ENCODE data around the gene HOXB6. TPM values are rescaled to one million over a fixed set of nuclear protein-coding genes. Genes with fewer than 3 reads are reported as not detected.

HOXB6 gene
- polyA plus RNA-seq, 6 donors from 2014 or later: not detected

GRCh38 chr17:48563867-48564187, 41.0 kb downstream of the HOXB6 start:
- H3K36me3 Mint-ChIP-seq: no peaks in the 10 kb centered on the region
- no peaks in the 10 kb centered on the region for H3K9me3 Mint-ChIP-seq
- peaks cover 19 to 43% (median 42%) of the 10 kb centered on the region in 3 donors for H3K27me3 Mint-ChIP-seq
- H3K4me1 Mint-ChIP-seq: peaks cover 4 to 7% (median 7%) of the 10 kb centered on the region in 3 donors
- H3K27ac Mint-ChIP-seq: no peak overlapping the region
- peak overlapping the region in 3 of 8 donors; percentile 2 to 50 (median 32) for H3K4me3 Mint-ChIP-seq
- no peak for DNase-seq
- no peak for ATAC-seq (ENCODE audit: low read depth in 2 of 2)

- Mint-ChIP-seq H3K4me1 (peaks cover 1 to 3% (median 3%) of the 10 kb centered on the region in 3 donors), H3K9me3 (no peaks in the 10 kb centered on the region), H3K27ac (no peak overlapping the region), H3K4me3 (peak overlapping the region in 3 of 8 donors; percentile 2 to 77 (median 32)), H3K27me3 (peaks cover 23 to 47% (median 46%) of the 10 kb centered on the region in 3 donors), H3K36me3 (no peaks in the 10 kb centered on the region)
- ATAC-seq (ENCODE audit: low read depth in 2 of 2) (no peak), DNase-seq (no peak)
Observed at GRCh38 chr17:48563385-48563838, 41.4 kb downstream of the HOXB6 start.

GRCh38 chr17:48562934-48563333, 41.9 kb downstream of the HOXB6 start:
- DNase-seq: no peak
- Mint-ChIP-seq H3K9me3 (no peaks in the 10 kb centered on the region), H3K36me3 (no peaks in the 10 kb centered on the region), H3K4me1 (no peaks in the 10 kb centered on the region), H3K4me3 (no peak overlapping the region), H3K27me3 (peaks cover 28 to 52% (median 51%) of the 10 kb centered on the region in 3 donors), H3K27ac (no peak overlapping the region)
- ATAC-seq (ENCODE audit: low read depth in 2 of 2): no peak

GRCh38 chr17:48561884-48562810, 42.6 kb downstream of the HOXB6 start:
- Mint-ChIP-seq H3K9me3 (no peaks in the 10 kb centered on the region), H3K4me1 (no peaks in the 10 kb centered on the region), H3K4me3 (peak overlapping the region in 1 of 8 donors; percentile 30), H3K36me3 (no peaks in the 10 kb centered on the region), H3K27me3 (peaks cover 32 to 54% (median 54%) of the 10 kb centered on the region in 3 donors), H3K27ac (no peak overlapping the region)
- no peak for DNase-seq
- ATAC-seq (ENCODE audit: low read depth in 2 of 2): no peak

GRCh38 chr17:48559840-48560817, 44.7 kb downstream of the HOXB6 start:
- ATAC-seq (ENCODE audit: low read depth in 2 of 2) (no peak), DNase-seq (no peak)
- no peaks in the 10 kb centered on the region for H3K9me3 Mint-ChIP-seq
- H3K36me3 Mint-ChIP-seq: no peaks in the 10 kb centered on the region
- H3K27ac Mint-ChIP-seq: no peak overlapping the region
- no peak overlapping the region for H3K4me3 Mint-ChIP-seq
- H3K4me1 Mint-ChIP-seq: peaks cover 7 to 9% (median 9%) of the 10 kb centered on the region in 3 donors
- H3K27me3 Mint-ChIP-seq: peaks cover 47 to 75% (median 74%) of the 10 kb centered on the region in 3 donors

- Mint-ChIP-seq H3K4me1 (peaks cover 9 to 18% (median 11%) of the 10 kb centered on the region in 3 donors), H3K4me3 (no peak overlapping the region), H3K27me3 (peaks cover 46 to 83% (median 82%) of the 10 kb centered on the region in 3 donors), H3K36me3 (no peaks in the 10 kb centered on the region), H3K9me3 (no peaks in the 10 kb centered on the region), H3K27ac (no peak overlapping the region)
- ATAC-seq (ENCODE audit: low read depth in 2 of 2): no peak
- DNase-seq: no peak
Observed at GRCh38 chr17:48559122-48559839, 45.5 kb downstream of the HOXB6 start.

GRCh38 chr17:48558831-48559121, 46.0 kb downstream of the HOXB6 start:
- no peak overlapping the region for H3K4me3 Mint-ChIP-seq
- H3K27me3 Mint-ChIP-seq: peaks cover 49 to 87% (median 86%) of the 10 kb centered on the region in 3 donors
- no peaks in the 10 kb centered on the region for H3K36me3 Mint-ChIP-seq

GRCh38 chr17:48558057-48558830, 46.5 kb downstream of the HOXB6 start:
- no peaks in the 10 kb centered on the region for H3K36me3 Mint-ChIP-seq
- no peak overlapping the region for H3K27ac Mint-ChIP-seq
- no peaks in the 10 kb centered on the region for H3K9me3 Mint-ChIP-seq
- peaks cover 9 to 18% (median 11%) of the 10 kb centered on the region in 3 donors for H3K4me1 Mint-ChIP-seq
- peaks cover 55 to 87% (median 86%) of the 10 kb centered on the region in 3 donors for H3K27me3 Mint-ChIP-seq
- DNase-seq: no peak
- no peak overlapping the region for H3K4me3 Mint-ChIP-seq
- no peak for ATAC-seq (ENCODE audit: low read depth in 2 of 2)

More at GRCh38 chr17:48558831-48559121, 46.0 kb downstream of the HOXB6 start:
- H3K4me1 Mint-ChIP-seq: peaks cover 9 to 18% (median 11%) of the 10 kb centered on the region in 3 donors
- no peak overlapping the region for H3K27ac Mint-ChIP-seq
- H3K9me3 Mint-ChIP-seq: no peaks in the 10 kb centered on the region
- DNase-seq (no peak), ATAC-seq (ENCODE audit: low read depth in 2 of 2) (no peak)

- Mint-ChIP-seq H3K36me3 (no peaks in the 10 kb centered on the region), H3K27ac (peak overlapping the region in 1 of 6 donors; percentile 6), H3K4me1 (peaks cover 9 to 18% (median 11%) of the 10 kb centered on the region in 3 donors), H3K9me3 (no peaks in the 10 kb centered on the region), H3K4me3 (peak overlapping the region in 2 of 8 donors; percentile 33 to 38), H3K27me3 (peaks cover 54 to 85% (median 85%) of the 10 kb centered on the region in 3 donors)
- no peak for ATAC-seq (ENCODE audit: low read depth in 2 of 2)
- DNase-seq: no peak
Observed at GRCh38 chr17:48556576-48557401, 48.0 kb downstream of the HOXB6 start.

- DNase-seq (no peak), ATAC-seq (ENCODE audit: low read depth in 2 of 2) (no peak)
- Mint-ChIP-seq H3K27me3 (peaks cover 49 to 82% (median 79%) of the 10 kb centered on the region in 3 donors), H3K9me3 (no peaks in the 10 kb centered on the region), H3K27ac (no peak overlapping the region), H3K4me1 (peaks cover 9 to 18% (median 11%) of the 10 kb centered on the region in 3 donors), H3K4me3 (peak overlapping the region in 2 of 8 donors; percentile 33 to 55), H3K36me3 (no peaks in the 10 kb centered on the region)
Observed at GRCh38 chr17:48556229-48556575, 48.6 kb downstream of the HOXB6 start.

- peak overlapping the region in 3 of 6 donors; percentile 5 to 36 (median 19) for H3K27ac Mint-ChIP-seq
- peaks cover 49 to 78% (median 73%) of the 10 kb centered on the region in 3 donors for H3K27me3 Mint-ChIP-seq
- peak; percentile 30 to 46 for ATAC-seq (ENCODE audit: low read depth in 2 of 2)
- H3K4me3 Mint-ChIP-seq: peak overlapping the region in 7 of 8 donors; percentile 54 to 90 (median 78)
- H3K4me1 Mint-ChIP-seq: peaks cover 9 to 18% (median 11%) of the 10 kb centered on the region in 3 donors
- DNase-seq: no peak
- H3K9me3 Mint-ChIP-seq: no peaks in the 10 kb centered on the region
- no peaks in the 10 kb centered on the region for H3K36me3 Mint-ChIP-seq
Observed at GRCh38 chr17:48555258-48556228, 49.2 kb downstream of the HOXB6 start.

All from naive B cell (primary cell).